ENCODE results near the gene TBX15.
"Not testable (repeated sequence)": the region's sequence is repeated elsewhere in the genome, so short reads cannot be mapped to it uniquely, and the experiment has no call there.

TBX15 gene

DNA sequence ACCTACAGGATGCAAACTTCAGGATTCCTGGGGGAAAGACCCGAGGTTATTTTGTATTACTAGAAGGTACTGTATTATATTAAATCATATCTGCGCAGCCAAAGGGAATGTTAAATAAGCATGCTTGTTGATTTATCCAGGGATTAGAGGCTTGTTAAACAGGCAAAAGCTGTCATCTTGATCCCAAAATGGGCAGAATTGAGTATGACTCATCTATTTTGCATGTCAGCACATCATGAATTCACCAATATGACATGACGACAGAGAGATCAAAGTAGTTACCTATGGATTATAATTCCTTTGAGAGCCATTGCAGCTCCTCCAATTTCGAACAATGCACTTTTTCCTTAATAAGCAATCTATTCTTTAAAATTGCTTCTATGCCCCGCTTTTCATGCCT lies 66.1 kb downstream of the TBX15 start:
- DNase-seq: no peak

DNA sequence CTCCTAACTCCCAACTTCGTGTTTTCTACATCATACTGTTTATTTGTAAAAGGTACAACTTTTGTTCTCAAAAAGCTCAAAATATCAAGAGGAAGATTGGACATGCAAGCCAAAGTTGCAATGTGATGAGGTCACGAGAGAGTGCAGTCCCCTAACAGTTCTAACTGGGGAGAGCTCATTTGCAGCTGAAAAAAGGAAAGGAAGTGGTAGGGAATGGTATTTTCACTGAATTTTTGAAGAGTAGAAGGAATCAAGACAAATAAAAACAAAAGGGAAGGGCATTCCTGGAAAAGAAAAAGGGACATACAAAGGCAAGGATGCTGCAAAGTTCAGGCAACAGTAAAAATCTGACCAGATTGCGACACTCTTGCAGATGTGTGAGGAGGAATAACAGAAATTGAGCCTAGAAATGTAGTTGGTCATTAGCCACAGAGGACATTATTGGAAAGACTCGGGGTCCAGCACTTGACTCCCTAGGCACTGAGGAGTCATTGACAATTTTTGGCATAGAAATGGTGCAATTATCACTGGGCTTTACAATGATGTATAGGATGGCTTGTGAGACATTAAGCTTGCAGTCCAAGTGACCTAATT lies 67.9 kb downstream of the TBX15 start:
- DNase-seq: no peak

DNA sequence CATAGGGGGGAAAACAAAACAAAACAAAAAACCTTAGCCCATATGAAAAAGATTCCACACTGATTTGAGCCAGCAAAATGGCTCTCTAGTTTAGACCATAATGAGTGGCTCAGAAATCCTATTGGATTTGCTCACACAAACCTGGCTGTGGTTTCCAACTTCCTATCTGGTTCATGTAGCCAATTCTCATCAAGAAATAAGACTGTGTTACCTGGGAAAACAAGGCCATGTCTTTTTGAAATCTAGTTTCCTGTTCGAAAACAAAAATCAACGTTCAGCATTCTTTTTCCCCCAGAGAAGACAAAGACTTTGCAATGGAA lies 69.2 kb downstream of the TBX15 start:
- DNase-seq: no peak

DNA sequence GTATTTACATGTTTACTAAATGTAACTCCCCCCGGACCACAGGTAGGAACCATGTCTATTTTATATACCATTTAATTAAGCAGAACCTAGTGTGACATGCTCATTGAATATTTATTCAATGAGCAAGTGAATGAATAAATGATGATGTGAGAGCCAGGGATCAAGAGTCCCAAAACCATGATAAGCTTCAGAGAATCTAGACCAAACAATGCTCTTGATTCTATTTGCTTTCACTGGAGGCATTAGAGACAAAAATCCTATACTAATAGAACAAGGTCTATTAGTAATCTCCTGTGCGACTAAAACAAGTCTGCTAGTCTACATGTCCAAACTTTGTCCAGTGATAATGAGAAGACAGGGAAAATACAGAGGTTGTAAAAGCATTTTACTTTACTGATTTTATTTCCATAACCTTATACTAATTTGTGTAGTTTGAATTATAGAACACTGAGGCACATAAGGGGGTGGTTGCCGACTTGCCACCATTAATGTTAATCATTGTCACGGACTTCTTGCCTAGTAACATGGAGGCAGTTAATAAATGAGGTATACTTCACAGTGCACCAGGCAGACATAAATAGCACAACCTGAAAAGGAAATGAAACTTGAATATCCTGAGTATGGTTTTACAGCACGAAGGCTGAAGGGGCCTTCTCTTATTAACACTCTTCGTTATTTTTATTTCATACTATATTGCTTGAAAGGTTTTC lies 69.8 kb downstream of the TBX15 start:
- no peak for DNase-seq

DNA sequence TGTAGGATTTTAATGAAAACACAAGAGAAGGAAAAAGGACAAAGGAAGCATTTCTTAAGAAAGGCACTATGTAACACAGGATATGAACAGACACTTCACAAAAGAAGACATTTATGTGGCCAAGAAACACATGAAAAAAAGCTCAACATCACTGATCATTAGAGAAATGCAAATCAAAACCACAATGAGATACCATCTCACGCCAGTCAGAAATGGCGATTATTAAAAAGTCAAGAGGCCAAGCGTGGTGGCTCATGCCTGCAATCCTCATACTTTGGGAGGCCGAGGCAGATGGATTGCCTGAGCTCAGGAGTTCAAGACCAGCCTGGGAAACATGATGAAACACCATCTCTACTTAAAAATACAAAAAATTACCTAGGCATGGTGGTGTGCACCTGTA lies 71.8 kb downstream of the TBX15 start:
- not testable (repeated sequence) for DNase-seq

DNA sequence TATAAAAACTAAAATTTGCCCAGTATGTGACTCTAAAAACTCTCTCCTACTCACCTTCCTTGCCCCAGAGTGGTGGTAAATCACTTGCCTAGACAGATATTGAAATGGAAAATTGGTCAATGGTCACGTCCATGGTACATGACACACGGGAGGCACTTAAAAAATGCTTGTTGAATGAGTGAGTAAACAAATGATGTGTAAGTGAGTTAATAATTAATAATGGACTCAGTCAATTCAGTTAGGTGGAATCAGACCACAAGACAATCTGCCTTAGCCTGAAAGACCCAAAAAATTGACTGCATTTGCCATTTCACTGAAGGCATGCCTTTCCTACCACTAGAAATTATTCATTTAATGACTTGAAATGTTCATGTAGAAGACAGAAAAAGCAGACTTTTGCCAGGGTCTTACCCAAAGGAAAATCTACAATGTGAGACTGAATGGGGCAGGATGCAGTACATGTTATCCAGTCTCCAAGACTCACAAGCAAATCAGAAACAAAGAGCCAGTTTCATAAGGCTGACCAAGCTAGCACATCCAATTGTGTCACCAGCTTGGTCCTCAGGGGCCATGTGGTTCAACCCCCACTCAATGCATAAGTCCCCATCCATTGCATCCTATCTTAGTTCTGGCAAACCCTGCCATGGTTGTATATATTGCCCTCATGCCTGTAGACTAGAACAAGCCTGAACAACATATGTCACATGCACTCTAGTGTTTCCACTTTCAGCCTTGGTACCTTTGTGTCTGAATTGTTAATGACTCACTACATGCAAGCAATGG lies 73.6 kb downstream of the TBX15 start:
- no peak for DNase-seq

DNA sequence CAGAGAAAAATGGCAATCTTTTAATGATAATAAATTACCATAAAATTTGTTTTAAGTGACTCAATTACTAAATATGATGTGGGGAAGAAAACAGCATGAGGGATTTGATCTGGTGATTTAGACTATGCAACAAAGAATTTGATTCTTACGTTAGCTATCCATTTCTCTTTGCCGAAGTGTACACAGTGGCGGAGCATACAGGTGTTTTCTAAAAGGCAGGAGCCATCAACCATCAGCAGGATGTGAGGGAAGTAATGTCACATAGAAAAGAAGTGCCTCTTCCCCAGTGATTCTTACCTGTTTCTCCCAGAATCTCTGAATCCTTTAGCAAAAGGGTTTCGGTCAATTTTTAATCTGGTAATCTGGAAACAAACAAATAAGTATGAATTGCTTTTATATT lies 74.3 kb downstream of the TBX15 start:
- DNase-seq: no peak

DNA sequence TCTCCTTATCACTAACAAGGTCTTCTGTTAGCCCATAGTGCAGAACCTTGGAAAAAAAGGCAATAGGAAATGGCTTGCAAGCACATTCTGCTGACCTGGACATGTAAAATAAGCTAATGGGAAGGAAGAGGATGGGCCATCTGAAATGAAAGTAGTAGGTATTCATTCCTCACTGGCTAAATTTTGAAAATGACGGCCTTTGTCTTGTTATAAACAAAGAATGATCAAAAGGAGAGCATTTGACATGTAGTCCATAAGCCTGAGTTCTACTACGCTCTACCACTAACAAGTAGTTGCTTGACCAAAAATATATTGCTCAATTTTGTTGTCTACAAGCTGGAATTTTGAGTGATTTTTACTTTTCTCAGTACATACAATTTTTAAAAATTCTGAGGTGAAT lies 75.6 kb downstream of the TBX15 start:
- no peak for DNase-seq

DNA sequence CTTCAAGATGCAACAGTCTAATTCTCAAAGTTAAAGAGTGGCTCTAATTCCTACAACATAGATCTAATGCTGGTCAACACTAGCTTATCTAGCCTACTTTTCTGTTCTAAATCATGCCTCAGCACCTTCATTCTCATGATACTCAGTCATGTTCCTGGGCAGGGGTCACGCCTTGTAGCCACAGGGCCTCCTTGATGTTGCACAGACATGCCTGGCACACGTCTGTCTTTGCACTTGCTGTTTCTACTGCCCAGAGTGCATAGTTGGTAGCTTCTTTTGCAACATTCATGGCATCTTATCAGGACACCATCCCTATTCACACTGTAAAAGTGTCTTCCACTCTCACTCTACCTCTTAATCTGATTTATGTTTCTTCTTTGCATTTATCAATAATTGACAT lies 76.6 kb downstream of the TBX15 start:
- DNase-seq: no peak

DNA sequence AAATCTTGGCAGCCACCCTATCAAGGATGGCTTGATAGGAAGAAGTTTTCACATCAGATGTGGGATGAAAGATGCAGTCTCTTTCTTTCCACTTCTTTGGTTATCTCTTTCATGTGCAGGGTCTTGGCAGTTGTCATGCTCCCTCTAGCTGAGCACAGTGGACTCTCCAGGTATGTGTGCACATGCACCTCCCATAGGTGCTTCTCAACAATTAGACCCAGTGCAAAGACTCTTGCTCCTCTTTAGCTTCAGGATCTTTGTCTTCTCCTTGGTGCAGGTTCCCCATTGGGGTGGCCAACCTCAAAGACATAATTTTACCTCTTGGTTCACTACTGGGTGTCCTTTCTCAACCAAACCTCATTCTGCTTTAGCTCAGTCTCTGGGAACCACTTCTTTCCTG lies 80.7 kb downstream of the TBX15 start:
- no peak for DNase-seq

DNA sequence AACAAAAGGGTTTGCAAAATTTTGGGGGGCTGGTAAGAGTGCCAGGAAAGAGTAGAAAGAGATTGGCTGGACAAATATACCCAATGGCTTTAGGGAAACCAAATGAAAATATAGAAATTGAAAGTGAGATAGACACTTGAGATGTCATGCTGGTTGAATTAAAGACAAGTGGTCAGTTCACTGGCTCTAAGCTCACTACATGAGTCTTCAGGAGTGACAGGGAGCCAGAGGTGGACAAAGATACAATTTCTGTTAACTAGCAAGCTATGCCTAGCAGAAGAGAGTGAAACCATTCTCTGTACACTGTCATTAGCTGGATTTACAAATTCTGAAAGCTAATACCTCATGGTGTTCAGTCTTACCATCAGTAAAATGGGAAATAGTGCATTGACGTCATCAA lies 82.5 kb downstream of the TBX15 start:
- no peak for DNase-seq

DNA sequence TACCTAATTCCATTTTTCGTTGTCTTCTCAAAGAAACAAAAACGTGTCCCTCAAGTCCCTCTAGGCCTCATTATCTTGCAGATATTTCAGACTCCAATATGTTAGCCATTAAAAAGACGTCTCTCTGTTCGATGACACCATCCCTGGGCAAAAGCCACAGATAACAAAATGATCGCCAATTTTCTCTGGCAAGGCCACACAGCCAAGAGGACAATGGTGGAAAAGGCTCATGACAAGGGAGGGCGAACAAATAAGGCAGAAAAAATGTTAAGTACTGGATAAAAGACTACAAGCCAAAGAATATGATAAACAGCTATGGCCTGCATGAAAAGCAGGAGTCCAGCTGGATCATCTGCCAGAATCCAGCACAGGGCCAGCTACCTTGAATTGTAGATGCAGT lies 82.9 kb downstream of the TBX15 start:
- DNase-seq: no peak

DNA sequence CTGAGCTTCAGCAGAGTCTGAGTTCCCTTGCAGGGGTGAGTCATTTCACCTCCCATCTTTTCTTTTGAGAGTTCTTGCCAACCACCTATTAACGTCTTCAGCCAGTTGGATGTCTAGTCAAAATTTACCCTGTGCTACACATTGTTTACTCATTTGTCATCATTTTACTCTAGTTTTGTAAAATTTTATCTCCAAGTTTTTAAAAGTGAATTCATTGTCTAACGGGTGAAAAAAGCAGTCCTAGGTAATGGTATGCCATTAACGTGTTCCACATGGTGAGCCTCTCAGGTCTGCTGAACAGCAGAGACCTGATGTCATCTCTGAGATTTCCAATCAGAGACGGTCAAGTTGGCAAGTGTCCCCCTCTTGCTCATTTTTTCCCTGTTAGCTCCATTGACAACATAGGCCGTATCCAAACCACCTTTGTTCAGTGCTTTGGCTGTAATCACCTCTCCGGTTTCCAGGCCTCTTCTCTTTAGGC lies 85.4 kb downstream of the TBX15 start:
- DNase-seq: no peak

DNA sequence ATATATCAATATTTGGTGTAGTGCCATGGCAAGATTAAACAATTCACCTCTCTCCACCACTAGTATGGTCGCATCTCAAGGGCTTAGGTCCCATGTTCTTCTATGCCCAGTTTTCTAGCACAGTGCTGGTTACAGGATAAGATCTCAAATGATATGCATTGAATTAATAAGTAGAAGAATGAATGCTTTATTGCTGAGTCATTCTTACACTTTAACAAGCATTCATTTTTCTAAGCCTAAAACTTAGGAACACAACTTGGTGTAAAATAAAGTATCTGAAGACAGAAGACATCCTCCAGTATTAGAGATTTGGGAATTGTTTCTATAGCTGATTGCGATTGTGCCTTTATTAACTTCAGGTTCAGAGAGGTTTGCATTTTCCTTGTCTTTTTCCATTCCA lies 85.8 kb downstream of the TBX15 start:
- no peak for DNase-seq

DNA sequence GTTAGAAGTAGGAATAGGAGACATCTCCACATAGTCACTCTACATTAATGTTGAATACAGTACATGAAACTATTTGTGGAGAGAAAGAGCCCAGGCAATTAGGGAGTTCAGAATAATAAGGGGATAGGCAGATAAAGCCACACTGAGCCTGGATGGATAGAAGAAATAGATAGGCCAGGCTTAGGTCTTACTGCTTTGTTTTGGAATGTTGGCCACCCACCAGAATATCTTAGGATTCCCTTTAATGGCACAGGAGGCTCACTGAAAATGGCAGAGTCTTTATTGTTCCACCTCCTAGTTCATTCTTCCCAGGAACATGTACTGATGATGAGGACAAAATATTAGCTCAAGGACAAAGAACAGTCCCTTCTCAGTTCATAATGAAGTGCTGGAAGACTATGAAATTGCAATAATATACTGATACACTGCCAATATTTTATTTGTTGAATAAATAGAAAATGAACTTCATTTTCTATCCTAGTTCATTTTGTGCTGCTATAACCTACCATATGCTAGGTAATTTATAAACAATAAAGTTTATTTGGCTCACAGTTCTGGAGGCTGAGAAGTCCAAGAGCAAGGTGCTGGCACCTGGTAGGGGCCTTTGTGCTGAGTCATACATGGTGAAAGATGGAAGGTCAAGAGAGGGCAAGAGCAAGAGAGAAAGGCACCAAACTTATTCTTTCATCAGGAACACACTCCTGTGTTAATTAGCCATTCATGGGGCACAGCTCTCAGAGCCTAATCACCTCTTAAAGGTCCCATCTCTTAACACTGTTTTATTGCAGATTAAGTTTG lies 87.3 kb downstream of the TBX15 start:
- no peak for DNase-seq

DNA sequence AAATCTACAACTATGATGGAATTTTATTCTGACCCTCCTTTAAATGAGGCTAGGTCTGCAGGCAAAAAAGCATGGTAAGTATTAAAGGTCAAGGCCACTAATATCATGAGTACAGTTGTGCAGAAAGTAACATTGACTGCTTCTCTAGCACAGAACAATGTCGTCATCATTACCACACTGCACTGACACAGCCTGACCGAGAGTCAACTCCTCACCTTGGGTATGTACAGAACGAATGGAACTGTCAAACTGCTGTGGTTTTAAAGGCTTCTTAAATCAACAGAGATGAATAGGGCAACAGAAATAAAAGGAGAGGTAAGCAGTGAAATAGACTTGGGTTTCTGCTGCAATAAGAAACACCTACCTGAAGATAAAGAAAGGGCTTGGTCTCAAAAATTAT lies 88.8 kb downstream of the TBX15 start:
- no peak for DNase-seq

DNA sequence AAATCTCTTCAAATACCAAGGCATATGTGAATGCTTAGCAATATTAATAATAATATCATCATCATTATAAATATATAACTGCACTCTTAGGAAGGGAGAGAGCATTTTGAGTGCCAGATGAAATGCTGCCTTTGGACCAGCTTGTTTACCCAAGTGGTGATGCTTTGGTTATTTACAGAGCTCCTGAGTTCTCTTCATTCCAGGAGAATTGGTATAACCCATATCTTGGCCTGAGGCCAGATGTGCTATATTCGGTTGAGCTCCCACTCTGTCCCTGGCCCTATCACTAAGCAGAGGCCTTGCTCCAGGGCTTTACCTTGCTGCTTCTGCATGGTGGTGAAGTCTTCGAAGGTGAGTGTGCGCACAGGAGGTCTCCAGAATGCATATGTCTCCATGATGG lies 89.4 kb downstream of the TBX15 start:
- DNase-seq: no peak

DNA sequence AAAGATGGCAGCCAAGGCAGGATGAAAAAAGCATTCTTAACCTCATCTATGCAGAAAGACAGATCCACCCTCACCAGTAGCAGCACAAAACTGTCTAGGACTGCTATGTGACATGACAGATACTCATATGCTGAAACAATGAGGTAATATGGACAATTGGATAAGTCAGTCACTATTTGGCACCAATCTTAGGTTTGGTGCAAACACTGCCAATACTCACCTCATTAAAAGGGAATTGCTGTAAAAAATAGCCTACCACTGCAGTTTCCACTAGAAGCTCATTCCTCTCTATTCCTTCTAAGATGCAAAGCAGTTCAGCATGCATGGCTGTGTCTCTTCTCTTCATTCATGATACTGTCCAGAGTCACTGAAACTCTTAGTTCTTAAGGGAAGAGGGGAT lies 91.7 kb downstream of the TBX15 start:
- no peak for DNase-seq

DNA sequence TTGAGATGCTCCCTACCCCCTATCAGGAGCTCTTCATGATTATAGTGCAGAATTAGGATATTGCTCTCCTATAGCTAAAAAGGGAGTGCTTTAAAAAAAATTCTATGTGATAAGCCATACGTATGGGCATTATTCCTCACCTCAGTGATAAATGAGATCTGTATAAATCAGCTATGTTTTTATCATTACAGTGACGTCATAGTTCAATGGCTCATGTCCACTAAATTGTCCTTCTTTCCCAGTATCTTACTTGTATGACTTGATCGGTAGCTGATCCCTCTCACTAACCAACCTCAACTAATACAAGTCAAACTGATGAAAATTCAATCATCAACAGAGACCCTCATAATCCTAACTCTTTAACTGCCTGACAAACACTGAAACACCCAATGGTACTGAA lies 93.3 kb downstream of the TBX15 start:
- DNase-seq: no peak

DNA sequence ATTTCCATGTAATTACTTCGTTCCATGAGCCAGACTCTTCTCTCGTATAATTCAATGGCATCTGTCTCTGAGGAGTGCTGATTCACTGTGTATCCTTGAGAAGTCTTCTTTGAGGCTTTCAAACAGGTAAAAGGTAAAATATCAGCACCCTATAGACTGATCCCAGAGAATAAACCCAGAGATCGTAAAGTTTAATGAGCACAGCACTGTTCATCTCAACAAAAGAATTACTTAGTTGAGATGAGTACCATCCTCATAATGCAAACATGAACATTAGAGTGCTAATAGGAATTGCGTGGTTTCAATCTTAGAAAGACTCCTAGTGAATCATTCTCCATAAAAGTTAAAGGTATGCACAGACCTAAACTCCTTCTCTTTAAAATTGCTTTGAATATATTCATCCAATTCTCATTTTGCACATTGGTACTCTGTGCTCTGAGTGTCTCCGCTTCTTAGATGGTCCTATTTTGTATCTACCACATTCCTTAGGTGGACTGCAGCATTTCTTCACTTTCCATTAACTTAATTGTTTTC lies 97.2 kb downstream of the TBX15 start:
- no peak for DNase-seq

DNA sequence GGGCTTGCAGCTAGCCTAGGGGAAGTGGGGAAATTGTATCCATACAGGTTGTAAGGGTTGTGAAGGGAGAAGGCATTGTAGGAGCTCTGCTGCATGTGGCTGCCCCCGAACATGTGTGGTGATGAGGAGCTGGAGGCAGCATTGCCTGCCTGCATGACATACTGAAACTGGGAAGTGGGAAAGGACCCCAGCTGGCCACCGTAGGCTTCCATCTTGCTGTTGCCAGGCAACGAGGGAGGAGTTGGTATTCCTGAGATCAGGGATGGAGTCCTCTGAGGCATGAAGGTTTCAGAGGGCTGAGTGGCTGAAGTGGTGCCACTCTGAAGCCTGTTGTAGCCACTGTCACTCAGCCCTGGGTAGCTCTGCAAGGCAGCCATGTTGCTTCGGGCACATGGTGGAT lies 103.2 kb downstream of the TBX15 start:
- DNase-seq: no peak

DNA sequence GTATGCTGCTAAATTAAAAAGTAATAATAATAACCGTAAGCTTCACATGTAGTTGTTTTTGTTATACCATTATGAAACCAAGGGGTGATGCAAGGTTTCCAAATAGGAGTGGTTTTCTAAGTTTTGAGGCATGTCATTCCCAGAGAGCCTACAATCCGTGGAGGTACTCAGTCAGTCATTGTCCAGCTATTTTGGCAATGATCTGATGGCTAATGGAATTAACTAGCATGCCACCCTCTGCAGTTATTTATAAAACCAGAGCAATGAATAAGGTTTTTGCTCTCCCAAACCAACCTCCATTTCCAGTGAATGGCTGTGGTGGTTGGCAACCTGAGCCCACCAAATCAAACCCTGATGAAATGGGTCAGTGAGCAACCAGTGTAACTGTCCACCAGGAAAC lies 106.4 kb downstream of the TBX15 start:
- no peak for DNase-seq

DNA sequence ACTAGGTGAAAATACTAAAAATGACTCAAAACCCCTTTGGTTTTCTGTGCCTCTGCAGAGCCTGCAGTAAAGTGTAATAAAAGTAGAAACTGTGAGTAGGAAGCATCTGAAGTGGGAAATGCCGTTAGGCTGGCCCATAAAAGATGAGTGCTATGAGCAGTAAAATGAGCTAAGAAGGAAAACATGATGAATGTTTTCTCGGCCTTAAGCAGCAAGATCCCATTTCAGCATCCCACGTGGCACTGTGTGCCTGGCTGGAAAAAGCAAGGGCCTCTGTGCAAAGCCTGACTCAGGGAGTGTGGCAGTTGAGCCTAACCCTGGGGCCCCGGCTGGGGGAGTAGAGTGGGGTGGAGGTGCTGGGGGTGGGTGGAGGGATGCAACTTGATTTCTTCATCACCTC lies 109.5 kb downstream of the TBX15 start:
- no peak for DNase-seq
